ENCODE data around the gene EPHB2. TPM values are rescaled to one million over a fixed set of nuclear protein-coding genes. Genes with fewer than 3 reads are reported as not detected.

Gene EPHB2
- total RNA-seq, 1 donor from 2014 or later: 130 TPM

- H3K4me1 Mint-ChIP-seq: peaks cover 47% of the 10 kb centered on the region
- no peaks in the 10 kb centered on the region for H3K36me3 Mint-ChIP-seq
- H3K9me3 Mint-ChIP-seq: no peaks in the 10 kb centered on the region
- TF ChIP-seq, protein P1, sequence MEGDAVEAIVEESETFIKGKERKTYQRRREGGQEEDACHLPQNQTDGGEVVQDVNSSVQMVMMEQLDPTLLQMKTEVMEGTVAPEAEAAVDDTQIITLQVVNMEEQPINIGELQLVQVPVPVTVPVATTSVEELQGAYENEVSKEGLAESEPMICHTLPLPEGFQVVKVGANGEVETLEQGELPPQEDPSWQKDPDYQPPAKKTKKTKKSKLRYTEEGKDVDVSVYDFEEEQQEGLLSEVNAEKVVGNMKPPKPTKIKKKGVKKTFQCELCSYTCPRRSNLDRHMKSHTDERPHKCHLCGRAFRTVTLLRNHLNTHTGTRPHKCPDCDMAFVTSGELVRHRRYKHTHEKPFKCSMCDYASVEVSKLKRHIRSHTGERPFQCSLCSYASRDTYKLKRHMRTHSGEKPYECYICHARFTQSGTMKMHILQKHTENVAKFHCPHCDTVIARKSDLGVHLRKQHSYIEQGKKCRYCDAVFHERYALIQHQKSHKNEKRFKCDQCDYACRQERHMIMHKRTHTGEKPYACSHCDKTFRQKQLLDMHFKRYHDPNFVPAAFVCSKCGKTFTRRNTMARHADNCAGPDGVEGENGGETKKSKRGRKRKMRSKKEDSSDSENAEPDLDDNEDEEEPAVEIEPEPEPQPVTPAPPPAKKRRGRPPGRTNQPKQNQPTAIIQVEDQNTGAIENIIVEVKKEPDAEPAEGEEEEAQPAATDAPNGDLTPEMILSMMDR (IDR thresholded peaks at IDR 0.05; ENCODE audit: unreplicated experiment): no peak
- no peak overlapping the region for H3K4me3 Mint-ChIP-seq
- peaks cover 2% of the 10 kb centered on the region for H3K27me3 Mint-ChIP-seq (ENCODE audit: low read depth)
- H3K27ac Mint-ChIP-seq: no peak overlapping the region
- no peak for DNase-seq (ENCODE audit: low spot score in 2 of 2, unreplicated experiment in 2 of 2)
Measured at GRCh38 chr1:22687191-22687590, 23.4 kb upstream of the EPHB2 start.

- Mint-ChIP-seq H3K27ac (no peak overlapping the region), H3K4me1 (peaks cover 43% of the 10 kb centered on the region), H3K36me3 (no peaks in the 10 kb centered on the region), H3K9me3 (no peaks in the 10 kb centered on the region), H3K27me3 (ENCODE audit: low read depth) (peaks cover 2% of the 10 kb centered on the region), H3K4me3 (no peak overlapping the region)
- TF ChIP-seq, protein P1 (IDR thresholded peaks at IDR 0.05; ENCODE audit: unreplicated experiment): no peak
- no peak for DNase-seq (ENCODE audit: low spot score in 2 of 2, unreplicated experiment in 2 of 2)
Measured at GRCh38 chr1:22688466-22688865, 22.2 kb upstream of the EPHB2 start.

GRCh38 chr1:22689505-22689904 is 21.1 kb upstream of the EPHB2 start:
- peaks cover 34% of the 10 kb centered on the region for H3K4me1 Mint-ChIP-seq
- H3K4me3 Mint-ChIP-seq: no peak overlapping the region
- H3K9me3 Mint-ChIP-seq: no peaks in the 10 kb centered on the region
- peaks cover 2% of the 10 kb centered on the region for H3K27me3 Mint-ChIP-seq (ENCODE audit: low read depth)
- no peaks in the 10 kb centered on the region for H3K36me3 Mint-ChIP-seq
- TF ChIP-seq, protein P1 (IDR thresholded peaks at IDR 0.05; ENCODE audit: unreplicated experiment): no peak
- DNase-seq (ENCODE audit: low spot score in 2 of 2, unreplicated experiment in 2 of 2): no peak
- no peak overlapping the region for H3K27ac Mint-ChIP-seq

DNA sequence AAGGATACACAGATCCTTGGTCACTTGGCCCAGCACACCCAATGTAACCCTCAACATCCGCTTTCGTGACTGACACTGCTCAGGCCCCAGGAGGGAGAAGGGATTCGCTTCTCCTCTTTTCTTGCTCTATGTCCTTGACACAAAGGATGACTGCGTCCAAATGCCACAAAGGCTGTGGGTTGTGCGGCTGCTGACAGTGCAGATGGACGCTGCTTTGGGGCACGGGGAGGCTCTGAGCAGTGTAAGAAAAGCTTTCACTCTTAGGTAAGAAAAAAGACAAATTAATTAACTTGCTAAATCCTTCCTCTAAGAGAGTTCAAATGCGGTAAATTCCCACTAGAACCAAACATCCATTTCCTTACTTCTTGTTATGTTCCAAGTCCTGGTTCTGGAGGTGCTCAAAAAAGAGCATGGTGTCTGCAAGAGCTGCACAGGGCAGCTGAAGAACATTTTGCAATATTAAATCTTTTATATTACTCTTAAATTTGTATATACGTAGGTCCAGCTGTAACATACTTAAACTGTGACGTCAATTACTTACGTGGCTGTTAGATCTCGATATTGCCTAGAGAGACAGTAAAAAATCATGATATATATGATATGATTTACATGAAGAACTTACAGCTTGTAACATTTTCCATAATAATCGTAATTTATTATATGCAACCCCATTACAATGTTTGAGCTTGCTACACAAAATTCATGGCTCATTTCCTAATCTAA is 19.4 kb upstream of the EPHB2 start:
- peaks cover 2% of the 10 kb centered on the region for H3K27me3 Mint-ChIP-seq (ENCODE audit: low read depth)
- no peak overlapping the region for H3K4me3 Mint-ChIP-seq
- H3K4me1 Mint-ChIP-seq: peaks cover 19% of the 10 kb centered on the region
- TF ChIP-seq, protein P1 (IDR thresholded peaks at IDR 0.05; ENCODE audit: unreplicated experiment): no peak
- no peak overlapping the region for H3K27ac Mint-ChIP-seq
- DNase-seq (ENCODE audit: low spot score in 2 of 2, unreplicated experiment in 2 of 2): no peak
- no peaks in the 10 kb centered on the region for H3K9me3 Mint-ChIP-seq
- H3K36me3 Mint-ChIP-seq: no peaks in the 10 kb centered on the region

DNA sequence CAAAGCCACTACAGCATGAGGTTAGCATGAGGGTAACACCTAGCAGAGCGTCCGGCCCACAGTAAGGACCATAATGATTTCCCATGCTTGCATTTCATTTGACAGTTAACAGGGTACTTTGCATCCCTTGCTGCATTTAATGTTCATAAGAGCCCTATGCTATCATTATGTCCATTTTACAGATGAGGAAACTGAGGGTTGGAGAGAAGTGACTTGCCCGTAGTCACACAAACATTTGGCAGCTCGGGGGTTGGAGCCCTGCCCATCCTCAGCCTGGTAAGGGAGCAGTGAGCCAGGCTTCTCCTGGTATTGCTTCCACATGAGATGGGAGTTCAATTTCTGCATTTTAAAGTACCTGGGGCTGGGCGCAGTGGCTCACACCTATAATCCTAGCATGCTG is 16.5 kb upstream of the EPHB2 start:
- DNase-seq (ENCODE audit: low spot score in 2 of 2, unreplicated experiment in 2 of 2): no peak

More for the DNA sequence above, 16.5 kb upstream of the EPHB2 start:
- Mint-ChIP-seq H3K36me3 (no peaks in the 10 kb centered on the region), H3K9me3 (no peaks in the 10 kb centered on the region), H3K27ac (no peak overlapping the region), H3K4me3 (no peak overlapping the region), H3K4me1 (peaks cover 8% of the 10 kb centered on the region), H3K27me3 (ENCODE audit: low read depth) (no peaks in the 10 kb centered on the region)
- TF ChIP-seq, protein P1 (IDR thresholded peaks at IDR 0.05; ENCODE audit: unreplicated experiment): no peak
